LoVo (cell line): ENCODE data around the gene EIF3J.
"Not testable (repeated sequence)": the region's sequence is repeated elsewhere in the genome, so short reads cannot be mapped to it uniquely, and the experiment has no call there.

Experiments used
- DNase-seq: peaks from one replicate; pipeline ENCODE4 v3.0.0-alpha.2; 2016; ENCODE audit warnings: low spot score

EIF3J gene

GRCh38 chr15:44536962-44537734 is at the start of gene EIF3J:
Gene EIF3J (plus strand): TSS chr15:44537147. CDS start chr15:44537195, 48 bp downstream.
- DNase-seq, result peak; percentile 99

- DNase-seq, result peak; percentile 62
Observed at GRCh38 chr15:44489464-44489863, 47.5 kb upstream of the EIF3J start.

- no peak for DNase-seq
Observed at GRCh38 chr15:44490622-44491021, 46.3 kb upstream of the EIF3J start.

GRCh38 chr15:44492040-44492439 is 44.9 kb upstream of the EIF3J start:
- no peak for DNase-seq

- no peak for DNase-seq
Observed at GRCh38 chr15:44492672-44493071, 44.3 kb upstream of the EIF3J start.

GRCh38 chr15:44495562-44495961 is 41.4 kb upstream of the EIF3J start:
- DNase-seq, result no peak

- DNase-seq, result no peak
Observed at GRCh38 chr15:44500555-44500954, 36.4 kb upstream of the EIF3J start.

- peak; percentile 42 for DNase-seq
Observed at GRCh38 chr15:44501768-44502366, 35.1 kb upstream of the EIF3J start.

GRCh38 chr15:44516436-44516835 is 20.5 kb upstream of the EIF3J start:
- DNase-seq, result no peak

GRCh38 chr15:44519537-44519936 is 17.4 kb upstream of the EIF3J start:
- no peak for DNase-seq

GRCh38 chr15:44525018-44525417 is 11.9 kb upstream of the EIF3J start:
- DNase-seq, result no peak

- DNase-seq, result no peak
Observed at GRCh38 chr15:44527241-44527640, 9.7 kb upstream of the EIF3J start.

GRCh38 chr15:44529864-44530604 is 6.9 kb upstream of the EIF3J start:
- DNase-seq, result no peak

- DNase-seq, result no peak
Observed at GRCh38 chr15:44530653-44531052, 6.3 kb upstream of the EIF3J start.

GRCh38 chr15:44532275-44532674 is 4.7 kb upstream of the EIF3J start:
- DNase-seq, result not testable (repeated sequence)

- no peak for DNase-seq
Observed at GRCh38 chr15:44532689-44533088, 4.3 kb upstream of the EIF3J start.

- no peak for DNase-seq
Observed at GRCh38 chr15:44535092-44535491, 1.9 kb upstream of the EIF3J start.

GRCh38 chr15:44535523-44536301 is 1.2 kb upstream of the EIF3J start:
- DNase-seq, result peak; percentile 34

- peak; percentile 91 for DNase-seq
Observed at GRCh38 chr15:44536302-44536961, 515 bp upstream of the EIF3J start.

GRCh38 chr15:44537735-44538240 is 841 bp downstream of the EIF3J start:
- peak; percentile 46 for DNase-seq

GRCh38 chr15:44541282-44541958 is 4.5 kb downstream of the EIF3J start:
- DNase-seq, result peak; percentile 16
